ENCODE results near the gene IL36B. TPM values are rescaled to one million over a fixed set of nuclear protein-coding genes. Genes with fewer than 3 reads are reported as not detected.

The IL36B gene
- total and polyA plus RNA-seq, 2 donors (not counting 1 experiment from before 2014, with no cell fraction given), result not detected

GRCh38 chr2:113060396-113060795 is 7.7 kb upstream of the IL36B start:
- WGBS (ENCODE audit: insufficient coverage), result 80% methylated on average over 1 of the region's 4 CpGs
- ChIA-PET POLR2A (no interaction called here), CTCF (no interaction called here)
- no peak overlapping the region for H3K4me3 ChIP-seq (ENCODE audit: control extremely low read depth in 1 of 5, extremely low read depth in 1 of 5, insufficient read depth in 1 of 5, low read depth in 2 of 5, low read length in 4 of 5)
- no peak overlapping the region for H3K9ac ChIP-seq (ENCODE audit: low read length)
- H3K4me2 ChIP-seq (replicated peaks; ENCODE audit: low read depth, low read length, poor library complexity, severe bottlenecking), result no peak overlapping the region
- no peaks in the 10 kb centered on the region for H3K4me1 Mint-ChIP-seq
- peaks cover 0 to 9% (median 6%) of the 10 kb centered on the region in 3 donors for H3K9me3 ChIP-seq (ENCODE audit: control extremely low read depth in 1 of 3, control insufficient read depth in 2 of 3, insufficient read depth in 1 of 3, low read length in 2 of 3)
- peaks cover 0 to 5% (median 0%) of the 10 kb centered on the region in 4 experiments for H3K27me3 ChIP-seq (replicated peaks in 1 of 4; ENCODE audit: control extremely low read depth in 1 of 4, control insufficient read depth in 3 of 4, insufficient read depth in 4 of 4, low read length in 3 of 4)
- ATAC-seq (ENCODE audit: low read depth) (no peak), DNase-seq (no peak)
- H3K27ac Mint-ChIP-seq, result no peak overlapping the region
- H3K27me3 Mint-ChIP-seq, result peaks cover 25% of the 10 kb centered on the region
- no peak overlapping the region for H3K4me3 Mint-ChIP-seq
- no peak overlapping the region for H3K27ac ChIP-seq (ENCODE audit: low read length in 2 of 2)
- no peaks in the 10 kb centered on the region for H3K4me1 ChIP-seq (ENCODE audit: control insufficient read depth in 2 of 2, insufficient read depth in 2 of 2, low read length in 2 of 2)
- no peaks in the 10 kb centered on the region for H4K20me1 ChIP-seq (ENCODE audit: control insufficient read depth, insufficient read depth, low read length, poor library complexity, severe bottlenecking)
- H3K36me3 ChIP-seq (replicated peaks in 1 of 2; ENCODE audit: control extremely low read depth in 1 of 2, control insufficient read depth in 1 of 2, extremely low read depth in 1 of 2, insufficient read depth in 2 of 2, low read length in 1 of 2), result no peaks in the 10 kb centered on the region
- H3K9me3 Mint-ChIP-seq (ENCODE audit: insufficient read depth), result no peaks in the 10 kb centered on the region
- no peaks in the 10 kb centered on the region for H3K79me2 ChIP-seq (ENCODE audit: control insufficient read depth, insufficient read depth, low read length)
- intact Hi-C loops (cut with micrococcal nuclease), result no loop called here
- TF ChIP-seq EZH2 (IDR thresholded peaks at IDR 0.05; ENCODE audit: borderline replicate concordance, insufficient read depth, low read depth, low read length, poor library complexity, severe bottlenecking), result no peak
- TF ChIP-seq, protein P1, sequence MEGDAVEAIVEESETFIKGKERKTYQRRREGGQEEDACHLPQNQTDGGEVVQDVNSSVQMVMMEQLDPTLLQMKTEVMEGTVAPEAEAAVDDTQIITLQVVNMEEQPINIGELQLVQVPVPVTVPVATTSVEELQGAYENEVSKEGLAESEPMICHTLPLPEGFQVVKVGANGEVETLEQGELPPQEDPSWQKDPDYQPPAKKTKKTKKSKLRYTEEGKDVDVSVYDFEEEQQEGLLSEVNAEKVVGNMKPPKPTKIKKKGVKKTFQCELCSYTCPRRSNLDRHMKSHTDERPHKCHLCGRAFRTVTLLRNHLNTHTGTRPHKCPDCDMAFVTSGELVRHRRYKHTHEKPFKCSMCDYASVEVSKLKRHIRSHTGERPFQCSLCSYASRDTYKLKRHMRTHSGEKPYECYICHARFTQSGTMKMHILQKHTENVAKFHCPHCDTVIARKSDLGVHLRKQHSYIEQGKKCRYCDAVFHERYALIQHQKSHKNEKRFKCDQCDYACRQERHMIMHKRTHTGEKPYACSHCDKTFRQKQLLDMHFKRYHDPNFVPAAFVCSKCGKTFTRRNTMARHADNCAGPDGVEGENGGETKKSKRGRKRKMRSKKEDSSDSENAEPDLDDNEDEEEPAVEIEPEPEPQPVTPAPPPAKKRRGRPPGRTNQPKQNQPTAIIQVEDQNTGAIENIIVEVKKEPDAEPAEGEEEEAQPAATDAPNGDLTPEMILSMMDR (IDR thresholded peaks at IDR 0.05), result no peak
- no peak overlapping the region for H2AFZ ChIP-seq (ENCODE audit: insufficient read depth, low read depth, low read length, poor library complexity, severe bottlenecking)

DNA sequence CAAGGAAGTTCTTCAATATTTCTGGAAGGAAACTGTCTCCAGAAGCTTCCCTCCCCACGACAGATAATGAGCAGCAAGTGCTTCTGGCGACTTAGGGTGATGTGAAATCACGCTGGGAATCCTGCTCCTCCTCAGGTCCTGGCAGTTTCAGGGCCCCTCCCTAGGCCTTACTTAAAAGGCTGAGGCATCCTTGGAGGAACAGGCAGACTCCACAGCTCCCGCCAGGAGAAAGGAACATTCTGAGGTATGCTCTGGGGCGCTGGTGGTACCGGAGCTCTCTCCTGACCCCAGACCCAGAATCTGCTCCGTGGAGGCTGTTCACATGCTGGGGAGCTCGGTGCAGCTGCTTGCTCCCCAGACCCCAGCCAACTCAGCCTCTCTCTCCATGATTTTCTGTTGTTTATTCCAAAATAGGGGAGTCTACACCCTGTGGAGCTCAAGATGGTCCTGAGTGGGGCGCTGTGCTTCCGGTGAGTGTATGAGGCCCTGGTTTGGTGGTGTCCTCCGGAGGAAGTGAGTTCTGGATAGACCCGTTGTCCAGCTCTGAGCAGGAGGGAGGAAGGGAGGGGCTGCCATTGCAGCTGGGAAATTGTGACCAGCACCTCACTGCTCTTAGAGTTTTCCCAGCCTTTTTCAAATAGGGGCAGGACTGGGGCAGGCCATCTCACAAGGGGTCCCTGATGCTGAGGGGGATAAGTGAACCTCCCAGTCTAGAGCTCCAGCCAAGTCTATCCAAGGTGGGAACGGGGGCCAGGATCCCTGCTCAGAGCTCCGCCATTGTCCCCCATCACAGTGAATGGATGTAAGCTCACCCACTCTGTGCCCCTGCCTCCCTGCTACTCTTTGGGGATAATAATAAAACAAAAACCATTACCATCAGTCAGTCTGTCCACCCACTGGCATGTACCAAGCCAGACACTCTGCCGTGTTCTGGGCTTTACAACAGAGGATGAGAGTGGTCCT is 6.6 kb upstream of the IL36B start, which contains the start of gene IL36RN:
Gene IL36RN (plus strand): TSS at position 201 of the 963 bp plus-strand sequence. CDS start 241 bp downstream, at position 442.
- Histone ChIP-seq H3K27ac (ENCODE audit: low read length in 2 of 2) (no peak within 1 kb of the TSS), H3K4me2 (replicated peaks; ENCODE audit: low read depth, low read length, poor library complexity, severe bottlenecking) (no peak within 1 kb of the TSS), H3K27me3 (replicated peaks in 1 of 4; ENCODE audit: control extremely low read depth in 1 of 4, control insufficient read depth in 3 of 4, insufficient read depth in 4 of 4, low read length in 3 of 4) (peaks cover 0 to 4% (median 0%) of the 10 kb centered on the region in 4 experiments), H3K79me2 (ENCODE audit: control insufficient read depth, insufficient read depth, low read length) (no peaks in the 10 kb centered on the region), H3K36me3 (replicated peaks in 1 of 2; ENCODE audit: control extremely low read depth in 1 of 2, control insufficient read depth in 1 of 2, extremely low read depth in 1 of 2, insufficient read depth in 2 of 2, low read length in 1 of 2) (no peaks in the 10 kb centered on the region), H4K20me1 (ENCODE audit: control insufficient read depth, insufficient read depth, low read length, poor library complexity, severe bottlenecking) (no peaks in the 10 kb centered on the region), H2AFZ (ENCODE audit: insufficient read depth, low read depth, low read length, poor library complexity, severe bottlenecking) (no peak within 1 kb of the TSS), H3K4me3 (ENCODE audit: control extremely low read depth in 1 of 5, extremely low read depth in 1 of 5, insufficient read depth in 1 of 5, low read depth in 2 of 5, low read length in 4 of 5) (no peak within 1 kb of the TSS), H3K9me3 (ENCODE audit: control extremely low read depth in 1 of 3, control insufficient read depth in 2 of 3, insufficient read depth in 1 of 3, low read length in 2 of 3) (peaks cover 0 to 14% (median 10%) of the 10 kb centered on the region in 3 donors), H3K9ac (ENCODE audit: low read length) (no peak within 1 kb of the TSS), H3K4me1 (ENCODE audit: control insufficient read depth in 2 of 2, insufficient read depth in 2 of 2, low read length in 2 of 2) (no peaks in the 10 kb centered on the region)
- no peak within 1 kb of the TSS for H3K27ac Mint-ChIP-seq
- H3K9me3 Mint-ChIP-seq (ENCODE audit: insufficient read depth), result peaks cover 6% of the 10 kb centered on the region
- no peak within 1 kb of the TSS for H3K4me3 Mint-ChIP-seq
- H3K4me1 Mint-ChIP-seq, result no peaks in the 10 kb centered on the region
- intact Hi-C loops (cut with micrococcal nuclease), result no loop called here
- DNase-seq, result no peak
- ChIA-PET CTCF (no interaction called here), POLR2A (no interaction called here)
- peaks cover 27% of the 10 kb centered on the region for H3K27me3 Mint-ChIP-seq
- WGBS (ENCODE audit: insufficient coverage), result 87% methylated on average over 12 of the region's 15 CpGs
- ATAC-seq (ENCODE audit: low read depth), result no peak
- TF ChIP-seq, protein P1 (IDR thresholded peaks at IDR 0.05), result no peak
- TF ChIP-seq EZH2 (IDR thresholded peaks at IDR 0.05; ENCODE audit: borderline replicate concordance, insufficient read depth, low read depth, low read length, poor library complexity, severe bottlenecking), result no peak
